Germinal center (tissue), 1 donor: ENCODE measurements around the gene OR52B6.
"Not testable (repeated sequence)": the region's sequence is repeated elsewhere in the genome, so short reads cannot be mapped to it uniquely, and the experiment has no call there.

Source experiments
- DNase-seq: peaks from one replicate; pipeline ENCODE4 v3.0.0; 2012; ENCODE audit warnings: mixed read lengths, low spot score

OR52B6 gene, protein sequence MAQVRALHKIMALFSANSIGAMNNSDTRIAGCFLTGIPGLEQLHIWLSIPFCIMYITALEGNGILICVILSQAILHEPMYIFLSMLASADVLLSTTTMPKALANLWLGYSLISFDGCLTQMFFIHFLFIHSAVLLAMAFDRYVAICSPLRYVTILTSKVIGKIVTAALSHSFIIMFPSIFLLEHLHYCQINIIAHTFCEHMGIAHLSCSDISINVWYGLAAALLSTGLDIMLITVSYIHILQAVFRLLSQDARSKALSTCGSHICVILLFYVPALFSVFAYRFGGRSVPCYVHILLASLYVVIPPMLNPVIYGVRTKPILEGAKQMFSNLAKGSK

DNA sequence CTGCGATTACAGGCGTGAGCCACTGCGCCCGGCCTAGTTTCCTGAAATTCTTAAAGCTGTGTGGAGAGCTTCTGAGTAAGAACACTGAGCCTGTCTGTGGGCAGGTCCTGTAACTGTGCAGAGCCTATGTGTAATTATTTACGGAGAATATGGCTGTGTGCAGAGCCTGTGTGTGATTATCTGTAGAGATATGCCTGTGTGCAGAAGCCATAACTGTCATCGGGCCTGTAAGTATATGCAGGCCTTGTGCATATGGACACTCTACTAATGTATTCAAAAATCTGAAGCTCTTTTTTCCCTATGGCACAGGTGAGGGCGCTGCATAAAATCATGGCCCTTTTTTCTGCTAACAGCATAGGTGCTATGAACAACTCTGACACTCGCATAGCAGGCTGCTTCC lies at the start of gene OR52B6:
Gene OR52B6, plus strand, starts transcription at position 301 of the 400 bp plus-strand sequence. Its CDS starts 0 bp downstream, at position 301.
- DNase-seq = no peak

DNA sequence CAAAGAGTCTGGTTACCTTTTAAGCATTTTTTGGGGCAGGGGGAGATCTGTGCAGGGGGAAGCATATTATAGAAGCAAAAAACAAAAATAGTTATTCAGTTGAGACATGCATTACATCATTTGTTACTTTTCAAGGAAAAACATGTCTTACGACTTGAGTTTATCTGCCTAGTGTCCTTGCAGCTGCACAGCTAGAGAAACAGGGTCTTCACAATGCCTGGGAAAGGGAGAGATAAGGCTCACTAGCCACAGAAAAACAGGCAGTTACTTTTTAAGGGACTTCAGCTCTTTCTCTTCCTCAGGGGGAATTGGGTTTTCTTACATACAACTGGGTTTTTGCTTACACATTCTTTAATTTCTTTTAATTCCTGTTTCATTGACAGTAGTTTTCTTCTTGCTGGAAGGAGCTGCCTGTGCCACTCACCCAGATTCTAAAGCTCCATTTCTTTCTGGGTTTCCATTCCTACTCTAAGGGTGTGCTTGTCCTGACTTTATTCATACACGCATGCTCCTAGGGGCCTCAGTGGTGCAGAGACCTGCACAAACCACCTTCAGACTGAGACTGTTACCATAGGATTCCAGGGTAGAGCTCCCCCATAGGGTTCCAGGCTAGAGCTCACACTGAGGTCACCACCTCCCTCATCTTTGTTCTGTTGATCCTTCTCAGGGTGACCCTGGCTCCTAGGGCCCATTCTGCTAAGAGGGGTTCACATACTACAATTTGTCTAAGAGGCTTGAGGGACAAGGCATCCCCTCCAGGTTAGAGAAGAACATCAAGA lies 49.4 kb upstream of the OR52B6 start:
- DNase-seq = no peak

DNA sequence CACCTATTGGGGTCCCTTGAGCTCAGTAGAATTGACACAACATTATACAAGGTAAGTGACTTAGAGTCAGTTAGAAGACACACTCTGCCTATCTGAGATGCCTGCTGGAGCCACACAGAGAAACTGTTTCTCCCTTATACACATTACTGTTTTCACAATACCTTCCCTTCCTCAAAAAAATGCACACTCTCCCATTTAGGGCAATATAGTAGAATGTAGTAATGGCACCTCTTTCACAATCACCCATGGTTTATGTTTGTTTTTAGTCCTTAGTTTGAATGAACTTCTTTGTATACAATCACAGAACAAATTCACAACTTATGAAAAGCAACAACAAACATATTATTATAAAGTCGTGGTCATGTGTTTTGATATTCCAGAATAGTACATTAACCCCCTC lies 46.6 kb upstream of the OR52B6 start:
- DNase-seq = no peak

DNA sequence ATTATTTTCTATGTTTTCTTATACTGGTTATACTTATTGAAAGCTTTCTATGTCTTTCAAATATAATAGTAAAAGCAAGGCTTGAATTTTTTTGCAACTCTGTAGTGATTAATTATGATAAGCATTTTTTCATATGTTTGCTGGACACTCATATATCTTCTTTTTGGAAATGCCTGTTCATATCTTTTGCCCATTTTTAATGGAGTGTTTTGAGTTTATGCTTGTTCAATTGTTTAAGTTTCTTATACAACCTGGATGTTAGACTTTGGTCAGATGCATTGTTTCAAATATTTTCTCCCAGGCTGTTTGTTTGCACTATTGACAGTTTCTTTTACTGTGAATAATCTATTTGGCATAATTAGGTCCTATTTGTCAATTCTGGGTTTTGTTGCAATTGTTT lies 44.2 kb upstream of the OR52B6 start:
- no peak for DNase-seq

DNA sequence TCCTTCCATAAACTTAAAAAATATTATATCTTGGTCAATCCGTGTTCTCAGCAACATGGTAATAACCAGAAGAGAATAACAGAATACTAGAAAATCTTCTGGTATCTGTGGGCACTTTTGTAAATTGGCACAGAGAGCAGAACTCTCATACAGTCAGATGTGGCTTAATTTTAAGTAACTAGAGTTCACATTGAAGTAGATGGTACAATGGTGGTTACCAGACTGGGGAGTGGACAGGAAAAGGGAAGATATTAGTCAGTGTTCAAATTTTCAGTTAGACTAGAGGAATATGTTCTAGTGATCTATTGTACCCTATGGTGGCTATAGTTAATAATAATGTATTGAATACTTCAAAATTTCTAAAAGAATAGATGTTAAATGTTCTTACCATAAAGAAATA lies 39.2 kb upstream of the OR52B6 start:
- DNase-seq = no peak

DNA sequence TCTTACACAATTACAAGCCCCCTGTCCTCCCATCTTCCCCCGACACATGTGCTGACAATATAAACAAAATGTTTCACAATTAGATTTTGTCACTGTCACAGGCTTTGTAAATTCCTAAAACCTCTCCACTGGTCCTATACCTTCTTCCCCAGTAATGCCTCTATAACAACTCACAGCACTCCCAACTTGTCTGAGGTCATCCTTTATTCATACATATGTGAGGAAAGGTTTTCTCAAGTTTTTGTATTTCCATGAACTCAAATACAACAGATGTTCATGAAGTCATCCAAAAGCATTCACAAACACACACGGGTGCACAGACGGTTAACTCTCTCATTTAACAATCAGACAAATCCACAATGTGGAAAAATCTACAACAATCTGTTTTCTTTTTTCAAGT lies 34.2 kb upstream of the OR52B6 start:
- DNase-seq = no peak

DNA sequence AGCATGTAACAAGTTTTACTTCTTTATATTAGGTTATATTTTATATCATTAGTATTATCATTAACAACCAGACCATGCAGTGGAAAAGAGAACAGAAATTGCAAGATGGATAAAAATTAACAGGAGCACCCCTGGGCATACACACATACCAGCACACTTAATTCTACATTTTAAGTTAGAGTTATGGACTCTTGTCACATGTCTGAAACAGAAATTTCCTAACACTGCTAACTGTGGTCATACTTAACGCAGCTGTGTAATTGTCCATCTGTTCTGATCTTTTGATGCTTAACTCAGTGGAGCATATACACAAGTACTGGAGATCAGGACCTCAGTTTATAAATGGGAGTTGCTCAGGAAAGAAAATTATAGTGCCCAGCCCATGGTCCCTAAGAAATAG lies 32.7 kb upstream of the OR52B6 start:
- DNase-seq = no peak

DNA sequence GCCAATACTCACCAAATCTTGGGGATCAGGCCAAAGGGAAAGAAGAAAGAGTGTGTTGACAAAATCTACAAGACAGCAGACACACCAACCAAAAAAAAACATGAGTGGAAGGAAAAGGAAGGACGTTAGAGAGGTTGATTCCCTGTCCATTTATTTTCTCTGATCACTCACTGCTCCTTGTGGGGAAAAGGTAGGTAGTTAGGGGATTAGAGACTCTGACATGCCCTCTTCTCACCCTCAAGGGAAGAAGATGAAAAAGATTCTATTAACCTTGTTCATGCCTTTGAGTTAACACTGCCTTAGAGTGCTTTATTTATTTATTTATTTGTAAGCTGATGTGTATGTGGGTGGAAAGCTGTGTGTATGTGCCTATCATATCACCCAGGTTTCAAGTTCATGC lies 32.2 kb upstream of the OR52B6 start, which contains the start of gene OR52H1:
Gene OR52H1, minus strand, starts transcription at position 101 of the 400 bp plus-strand sequence. CDS start 3,035 bp downstream, outside the sequence.
- DNase-seq = no peak

DNA sequence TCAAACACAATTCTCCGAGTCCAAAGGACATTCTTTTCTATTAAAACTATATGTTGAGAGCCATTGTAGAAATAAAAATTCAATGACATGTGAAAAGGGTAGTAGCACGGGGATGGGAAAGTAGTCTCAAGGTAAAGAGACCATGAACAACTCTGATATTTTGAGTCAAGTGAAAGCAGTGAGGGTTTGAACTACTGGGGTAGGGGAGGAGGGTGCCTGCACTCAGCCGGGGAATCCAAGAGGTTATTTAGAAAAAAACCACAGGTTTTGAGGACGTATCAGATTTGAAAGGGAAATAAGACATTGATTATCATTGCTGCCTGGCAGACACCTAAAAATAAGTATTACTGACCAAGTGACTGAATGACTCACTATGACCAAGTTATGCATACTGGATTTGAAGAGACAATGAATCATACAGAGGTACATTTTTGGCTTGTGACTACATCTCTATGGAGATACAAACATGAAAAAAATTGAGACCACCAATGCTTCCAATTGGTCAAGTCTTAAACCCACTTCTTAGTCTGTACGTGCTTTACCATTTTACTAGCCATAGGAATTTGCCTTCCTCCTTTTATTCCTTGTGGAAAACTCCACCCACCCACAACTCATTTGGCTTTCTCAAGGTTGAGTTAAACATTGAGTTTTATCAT lies 30.1 kb upstream of the OR52B6 start:
- DNase-seq = no peak

DNA sequence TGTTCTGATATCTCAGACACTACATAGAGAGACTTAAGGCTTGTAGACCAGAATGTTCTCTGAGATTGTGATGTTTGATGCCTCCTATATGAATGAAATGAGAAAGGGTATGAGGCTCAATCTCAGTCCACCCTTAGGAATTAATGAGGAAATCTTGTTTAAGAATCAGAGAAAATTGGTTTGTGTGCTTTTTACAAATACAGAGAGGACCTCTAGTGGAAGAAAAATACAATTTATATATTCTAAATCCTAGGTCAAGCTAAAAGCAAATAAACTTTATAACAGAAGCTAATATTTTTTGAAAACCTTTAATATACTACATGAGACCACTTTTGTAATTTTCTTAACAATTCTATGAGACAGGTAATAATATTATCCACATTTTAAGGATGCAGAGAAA lies 27.3 kb upstream of the OR52B6 start:
- no peak for DNase-seq

DNA sequence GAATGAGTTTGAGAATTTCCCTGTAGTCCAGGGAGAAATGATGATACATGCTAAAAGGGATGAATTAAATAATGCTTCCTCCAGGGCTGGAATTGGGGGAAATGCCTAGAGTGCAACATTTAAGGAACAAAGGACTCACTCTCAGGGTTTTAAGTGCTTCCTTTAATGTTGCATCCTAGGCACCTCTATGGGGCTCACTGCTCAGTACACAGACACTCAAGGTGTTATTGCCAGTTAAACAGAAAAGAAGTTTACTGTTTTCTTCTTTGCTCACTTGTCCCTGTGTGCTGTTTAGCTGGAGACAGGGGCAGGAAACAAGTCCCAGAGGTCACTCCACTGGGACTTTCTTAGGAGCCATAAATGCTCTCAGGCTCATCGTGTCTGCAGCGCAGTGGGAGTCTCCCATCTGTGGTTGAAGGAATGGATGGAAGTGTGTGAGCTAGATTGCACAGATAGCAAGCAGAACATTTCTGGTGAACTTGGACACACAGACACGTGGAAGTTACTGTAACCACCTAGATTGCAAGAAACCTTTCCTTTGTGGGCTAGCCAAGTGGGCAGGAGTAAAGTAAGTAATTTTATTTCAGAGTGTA lies 24.0 kb upstream of the OR52B6 start:
- DNase-seq = no peak

DNA sequence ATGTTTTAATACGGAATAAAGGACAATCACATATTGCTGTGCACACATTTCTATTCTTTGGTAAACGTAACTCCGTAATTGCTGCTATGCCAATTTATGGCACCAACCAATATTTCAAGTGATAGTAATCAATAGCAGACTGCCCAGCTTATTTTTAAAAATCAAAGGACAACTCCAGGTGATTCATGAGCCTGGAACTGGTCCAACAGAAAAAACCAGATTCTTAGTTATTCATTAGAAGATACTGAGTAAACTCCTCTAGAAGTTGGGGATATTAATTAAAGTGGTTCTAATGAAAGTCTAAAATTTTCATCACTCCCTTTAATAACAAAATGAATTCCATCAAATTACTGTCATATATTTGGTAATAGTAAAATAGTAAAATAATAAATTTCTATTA lies 22.9 kb upstream of the OR52B6 start:
- DNase-seq = no peak

DNA sequence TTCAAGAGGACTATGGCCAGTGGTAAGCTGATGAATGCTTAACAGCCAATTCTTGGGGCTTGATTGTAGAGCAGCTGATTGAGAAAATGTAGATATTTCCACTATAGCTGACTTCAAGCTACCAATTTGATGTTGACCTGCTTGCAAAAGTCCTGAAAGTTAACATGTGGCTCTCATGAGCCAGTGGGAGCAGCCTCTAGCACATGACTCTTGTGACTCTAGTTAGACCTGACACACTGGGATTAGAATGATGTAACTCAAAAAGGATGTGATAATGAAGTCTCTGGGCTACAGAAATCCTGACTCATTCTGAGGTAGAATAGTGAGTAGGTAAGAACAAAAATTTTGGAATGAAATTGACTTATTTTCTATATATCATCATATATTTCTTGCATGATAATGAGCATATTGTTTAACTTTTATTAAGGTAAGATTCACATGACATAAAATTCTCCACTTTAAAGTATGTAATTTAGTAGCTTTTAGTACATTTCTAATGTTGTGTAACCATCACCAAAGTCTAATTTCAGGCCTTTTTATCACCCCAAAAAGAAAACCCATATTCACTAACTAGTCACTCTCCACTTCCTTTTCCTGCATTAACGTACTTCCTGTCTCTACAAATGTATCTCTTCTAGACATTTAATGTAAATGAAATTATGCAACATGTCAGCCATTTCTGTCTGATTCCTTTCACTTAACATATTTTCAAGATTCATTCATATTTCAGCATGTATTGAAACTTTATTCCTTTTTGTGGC lies 16.2 kb upstream of the OR52B6 start:
- no peak for DNase-seq

DNA sequence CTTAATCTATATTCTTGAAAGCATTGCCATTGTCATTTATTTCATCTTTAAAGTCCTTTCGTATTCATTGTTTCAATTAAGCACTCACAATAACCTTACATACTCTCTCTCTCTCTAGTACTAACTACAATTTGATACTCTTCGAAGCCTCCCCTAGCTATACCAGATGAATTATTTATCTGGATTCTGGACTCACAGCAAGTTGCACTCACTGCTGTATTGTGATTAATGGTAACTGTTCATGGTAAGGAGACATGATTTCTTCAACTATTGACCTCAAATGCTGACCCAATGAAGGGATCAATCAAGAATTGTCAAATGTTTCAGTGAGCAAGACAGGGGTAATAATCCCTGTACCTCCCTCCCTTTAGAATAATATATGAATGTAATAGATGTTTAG lies 6.0 kb upstream of the OR52B6 start:
- no peak for DNase-seq

DNA sequence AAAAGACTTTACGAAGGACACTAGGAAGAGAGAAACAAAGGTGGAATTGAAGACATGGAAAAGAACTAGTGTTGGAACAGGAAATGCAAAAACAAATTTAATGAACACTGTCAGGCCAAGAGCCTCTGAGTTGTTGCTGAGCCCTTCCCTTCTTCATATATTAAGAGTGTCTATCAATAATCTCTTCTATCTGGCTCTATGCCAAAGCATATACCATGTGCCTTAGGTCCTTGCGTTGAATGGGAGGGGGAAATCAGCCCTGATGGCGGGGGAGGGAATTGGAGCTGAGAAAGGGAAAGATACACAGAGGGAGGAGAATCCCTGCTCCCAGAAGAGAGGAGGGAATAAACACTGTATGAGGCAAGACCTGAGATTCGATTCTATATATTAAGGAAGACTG lies 5.5 kb upstream of the OR52B6 start:
- DNase-seq = no peak

DNA sequence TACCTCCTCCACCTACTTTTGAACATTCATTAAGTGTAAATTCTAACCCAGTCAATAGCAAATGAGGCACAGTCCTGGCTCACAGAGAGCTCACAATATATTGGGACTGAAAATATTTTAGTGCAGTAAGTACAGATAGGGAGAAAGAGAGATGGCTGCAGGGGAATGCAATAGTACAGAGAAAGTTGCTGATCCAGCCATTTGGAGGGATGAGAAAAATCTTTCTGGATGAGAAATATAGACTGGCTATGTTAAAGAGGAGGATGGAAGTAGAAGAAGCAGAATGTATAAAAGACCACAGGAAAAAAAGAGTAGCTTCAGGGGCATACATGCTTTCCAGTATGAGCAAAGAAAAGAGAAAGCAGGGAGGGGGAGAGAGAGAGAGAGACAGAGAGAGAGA lies 3.6 kb upstream of the OR52B6 start:
- DNase-seq = no peak

DNA sequence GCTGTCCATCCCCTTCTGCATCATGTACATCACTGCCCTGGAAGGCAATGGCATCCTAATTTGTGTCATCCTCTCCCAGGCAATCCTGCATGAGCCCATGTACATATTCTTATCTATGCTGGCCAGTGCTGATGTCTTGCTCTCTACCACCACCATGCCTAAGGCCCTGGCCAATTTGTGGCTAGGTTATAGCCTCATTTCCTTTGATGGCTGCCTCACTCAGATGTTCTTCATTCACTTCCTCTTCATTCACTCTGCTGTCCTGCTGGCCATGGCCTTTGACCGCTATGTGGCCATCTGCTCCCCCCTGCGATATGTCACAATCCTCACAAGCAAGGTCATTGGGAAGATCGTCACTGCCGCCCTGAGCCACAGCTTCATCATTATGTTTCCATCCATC lies 337 bp downstream of the OR52B6 start:
- no peak for DNase-seq

DNA sequence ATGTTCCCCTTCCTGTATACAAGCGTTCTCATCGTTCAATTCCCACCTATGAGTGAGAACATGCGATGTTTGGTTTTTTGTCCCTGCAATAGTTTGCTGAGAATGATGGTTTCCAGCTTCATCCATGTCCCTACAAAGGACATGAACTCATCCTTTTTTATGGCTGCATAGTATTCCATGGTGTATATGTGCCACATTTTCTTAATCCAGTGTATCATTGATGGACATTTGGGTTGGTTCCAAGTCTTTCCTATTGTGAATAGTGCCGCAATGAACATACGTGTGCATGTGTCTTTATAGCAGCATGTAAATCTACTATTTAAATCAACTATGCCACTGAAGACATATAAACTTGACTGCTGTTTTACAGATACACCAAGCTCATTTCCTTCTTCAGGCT lies 3.8 kb downstream of the OR52B6 start:
- DNase-seq = not testable (repeated sequence)

DNA sequence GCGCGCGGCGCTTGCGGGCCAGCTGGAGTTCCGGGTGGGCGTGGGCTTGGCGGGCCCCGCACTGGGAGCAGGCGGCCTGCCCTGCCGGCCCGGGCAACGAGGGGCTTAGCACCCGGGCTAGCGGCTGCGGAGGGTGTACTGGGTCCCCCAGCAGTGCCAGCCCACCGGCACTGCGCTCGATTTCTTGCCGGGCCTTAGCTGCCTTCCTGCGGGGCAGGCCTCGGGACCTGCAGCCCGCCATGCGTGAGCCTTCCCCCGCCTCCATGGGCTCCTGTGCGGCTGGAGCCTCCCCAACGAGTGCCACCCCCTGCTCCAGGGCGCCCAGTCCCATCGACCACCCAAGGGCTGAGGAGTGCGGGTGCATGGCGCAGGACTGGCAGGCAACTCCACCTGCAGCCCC lies 9.2 kb downstream of the OR52B6 start:
- DNase-seq = not testable (repeated sequence)

DNA sequence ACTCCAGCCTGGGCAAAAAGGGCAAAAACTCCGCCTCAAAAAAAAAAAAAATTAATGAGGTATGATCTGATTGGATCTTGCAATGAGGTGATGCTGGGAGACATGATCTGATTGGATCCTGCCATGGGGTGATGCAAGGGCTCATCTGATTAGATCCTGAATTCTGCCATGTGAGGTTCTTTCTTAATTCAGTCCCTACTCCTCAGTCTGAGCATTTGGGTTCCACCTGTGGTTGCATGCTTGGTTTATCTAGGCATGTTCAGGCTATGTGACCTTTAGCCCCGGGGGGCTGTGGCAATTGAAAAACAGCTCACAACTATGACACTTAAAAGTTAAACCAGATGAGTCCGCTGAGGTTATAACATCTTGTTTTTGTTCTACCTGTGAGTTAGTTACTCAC lies 10.9 kb downstream of the OR52B6 start:
- no peak for DNase-seq

DNA sequence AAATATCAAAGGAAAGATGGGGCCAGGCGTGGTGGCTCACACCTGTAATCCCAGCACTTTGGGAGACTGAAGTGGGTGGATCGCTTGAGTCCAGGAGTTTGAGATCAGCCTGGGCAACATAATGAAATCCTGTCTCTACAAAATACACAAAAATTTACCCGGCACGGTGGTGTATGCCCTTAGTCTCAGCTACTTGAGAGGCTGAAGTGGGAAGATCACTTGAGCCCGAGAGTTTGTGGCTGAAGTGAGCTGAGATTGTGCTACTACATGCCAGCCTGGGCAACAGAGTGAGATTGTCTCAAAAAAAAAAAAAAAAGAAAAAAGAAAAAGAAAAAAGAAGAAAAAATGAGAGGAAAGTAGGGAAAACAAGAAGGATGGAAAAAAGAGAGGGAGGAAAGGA lies 11.9 kb downstream of the OR52B6 start:
- no peak for DNase-seq

DNA sequence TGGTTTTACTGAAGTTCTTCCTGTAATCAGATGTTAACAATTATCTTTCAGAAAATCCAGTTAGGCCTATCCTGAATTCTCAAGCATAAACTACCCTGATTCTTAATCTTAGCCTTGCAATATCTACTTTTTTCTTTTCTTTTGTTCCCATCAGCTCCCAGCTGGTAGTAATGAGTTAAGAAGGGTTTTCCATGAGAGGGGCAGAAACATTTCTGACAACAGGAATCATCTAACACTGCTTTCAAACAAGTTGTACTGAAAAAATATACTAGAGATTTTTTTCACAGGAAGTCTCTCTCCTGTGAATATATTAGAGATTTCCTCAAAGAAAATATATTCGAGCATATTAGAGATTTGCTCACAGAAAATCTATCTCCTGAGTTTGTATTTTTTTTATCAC lies 12.5 kb downstream of the OR52B6 start:
- no peak for DNase-seq
